ENCODE measurements around the gene TRAF1. TPM values are rescaled to one million over a fixed set of nuclear protein-coding genes. Genes with fewer than 3 reads are reported as not detected.

TRAF1 gene
- total RNA-seq, 1 donor from 2014 or later = 7.1 TPM

DNA sequence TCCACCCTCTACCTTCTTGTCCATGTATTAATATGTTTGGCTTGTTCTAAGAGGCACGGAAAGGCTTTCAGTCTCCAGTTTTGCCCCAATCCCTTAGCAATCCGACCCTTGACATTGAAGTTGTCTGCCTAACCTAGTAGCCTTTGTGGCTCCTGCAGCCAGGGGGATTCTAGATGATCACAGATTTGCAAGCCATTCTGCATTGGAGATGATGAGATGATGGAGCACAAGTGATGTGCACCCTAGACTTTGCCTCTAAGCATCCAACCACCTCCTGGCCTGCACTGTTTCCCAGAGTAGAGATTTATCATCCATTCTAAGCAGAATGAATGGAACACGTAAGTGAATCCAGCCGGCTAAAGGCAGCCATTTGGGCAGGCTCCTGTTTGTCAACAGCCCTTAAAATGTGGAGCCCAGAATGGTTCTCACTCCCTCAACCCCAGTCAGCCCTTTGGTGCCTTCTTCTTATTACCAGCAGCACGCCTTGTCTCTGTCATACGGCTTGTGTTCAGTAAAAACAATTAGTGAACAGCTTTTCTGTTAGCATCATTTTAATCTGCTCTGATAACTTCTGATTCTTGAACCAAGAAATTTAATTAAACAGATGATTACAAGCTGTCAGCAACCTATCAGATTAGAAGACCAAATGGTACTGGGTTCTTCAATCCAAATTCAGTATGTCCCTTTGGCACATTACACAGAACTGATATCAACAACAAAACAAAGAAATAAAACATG is 5.7 kb upstream of the TRAF1 start:
- Mint-ChIP-seq H3K9me3 (ENCODE audit: unreplicated experiment) (no peaks in the 10 kb centered on the region), H3K4me1 (ENCODE audit: unreplicated experiment) (peaks cover 83% of the 10 kb centered on the region)

DNA sequence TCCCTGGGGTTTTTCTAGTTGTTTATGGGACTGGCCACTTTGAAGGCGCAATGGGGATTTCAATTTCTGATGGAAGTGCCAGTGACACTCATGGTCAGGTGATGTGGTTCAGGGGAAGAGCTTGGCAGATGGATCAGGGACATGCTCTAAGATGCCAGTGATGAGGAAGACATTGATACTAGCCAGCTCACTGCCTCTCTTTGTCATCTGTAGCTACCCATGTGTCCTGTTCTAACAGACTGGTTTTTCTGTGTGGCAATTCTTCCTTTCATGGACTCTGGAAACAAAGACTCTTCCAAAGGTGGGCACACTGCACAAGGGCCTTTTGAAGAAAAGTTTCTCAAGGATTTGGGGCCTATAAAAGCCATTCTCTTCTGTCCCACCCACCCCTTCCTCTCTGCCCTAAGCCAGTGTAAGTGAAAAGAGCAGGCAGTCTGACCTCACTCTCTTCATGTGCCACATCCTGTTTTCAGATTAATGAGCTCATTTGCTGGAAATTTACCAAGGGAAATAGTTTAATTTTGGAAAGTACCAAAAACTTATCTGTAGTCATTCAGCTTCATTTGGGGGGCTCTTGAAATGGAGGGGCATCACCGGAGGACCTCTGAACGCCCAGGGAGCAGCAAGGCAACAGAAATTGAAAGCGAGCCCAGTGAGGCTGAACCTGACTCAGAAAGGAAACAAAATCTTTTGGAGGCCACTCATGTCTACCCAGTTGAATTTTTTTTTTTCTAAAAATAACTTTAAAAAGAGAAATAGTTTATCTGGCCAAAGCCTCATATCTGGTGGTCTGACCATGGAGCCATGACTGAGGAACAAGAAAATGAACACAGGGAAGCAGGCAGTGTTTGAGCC is 4.9 kb upstream of the TRAF1 start:
- Mint-ChIP-seq H3K9me3 (ENCODE audit: unreplicated experiment) (no peaks in the 10 kb centered on the region), H3K27me3 (ENCODE audit: unreplicated experiment) (no peaks in the 10 kb centered on the region), H3K36me3 (ENCODE audit: unreplicated experiment) (no peaks in the 10 kb centered on the region), H3K27ac (ENCODE audit: unreplicated experiment) (peak overlapping the region; percentile 98), H3K4me1 (ENCODE audit: unreplicated experiment) (peaks cover 81% of the 10 kb centered on the region), H3K4me3 (ENCODE audit: unreplicated experiment) (no peak overlapping the region)
- TF ChIP-seq, protein P1, sequence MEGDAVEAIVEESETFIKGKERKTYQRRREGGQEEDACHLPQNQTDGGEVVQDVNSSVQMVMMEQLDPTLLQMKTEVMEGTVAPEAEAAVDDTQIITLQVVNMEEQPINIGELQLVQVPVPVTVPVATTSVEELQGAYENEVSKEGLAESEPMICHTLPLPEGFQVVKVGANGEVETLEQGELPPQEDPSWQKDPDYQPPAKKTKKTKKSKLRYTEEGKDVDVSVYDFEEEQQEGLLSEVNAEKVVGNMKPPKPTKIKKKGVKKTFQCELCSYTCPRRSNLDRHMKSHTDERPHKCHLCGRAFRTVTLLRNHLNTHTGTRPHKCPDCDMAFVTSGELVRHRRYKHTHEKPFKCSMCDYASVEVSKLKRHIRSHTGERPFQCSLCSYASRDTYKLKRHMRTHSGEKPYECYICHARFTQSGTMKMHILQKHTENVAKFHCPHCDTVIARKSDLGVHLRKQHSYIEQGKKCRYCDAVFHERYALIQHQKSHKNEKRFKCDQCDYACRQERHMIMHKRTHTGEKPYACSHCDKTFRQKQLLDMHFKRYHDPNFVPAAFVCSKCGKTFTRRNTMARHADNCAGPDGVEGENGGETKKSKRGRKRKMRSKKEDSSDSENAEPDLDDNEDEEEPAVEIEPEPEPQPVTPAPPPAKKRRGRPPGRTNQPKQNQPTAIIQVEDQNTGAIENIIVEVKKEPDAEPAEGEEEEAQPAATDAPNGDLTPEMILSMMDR (IDR thresholded peaks at IDR 0.05) = no peak
- DNase-seq (ENCODE audit: extremely low spot score, unreplicated experiment) = no peak

More for the DNA sequence above, 5.7 kb upstream of the TRAF1 start:
- Mint-ChIP-seq H3K27ac (ENCODE audit: unreplicated experiment) (peak overlapping the region; percentile 98), H3K4me3 (ENCODE audit: unreplicated experiment) (no peak overlapping the region), H3K36me3 (ENCODE audit: unreplicated experiment) (no peaks in the 10 kb centered on the region), H3K27me3 (ENCODE audit: unreplicated experiment) (no peaks in the 10 kb centered on the region)
- TF ChIP-seq, protein P1 (IDR thresholded peaks at IDR 0.05) = no peak
- peak; percentile 4 for DNase-seq (ENCODE audit: extremely low spot score, unreplicated experiment)

- no peak for DNase-seq (ENCODE audit: extremely low spot score, unreplicated experiment)
- no peaks in the 10 kb centered on the region for H3K27me3 Mint-ChIP-seq (ENCODE audit: unreplicated experiment)
- H3K9me3 Mint-ChIP-seq (ENCODE audit: unreplicated experiment) = no peaks in the 10 kb centered on the region
- H3K27ac Mint-ChIP-seq (ENCODE audit: unreplicated experiment) = peak overlapping the region; percentile 65
- peaks cover 80% of the 10 kb centered on the region for H3K4me1 Mint-ChIP-seq (ENCODE audit: unreplicated experiment)
- H3K4me3 Mint-ChIP-seq (ENCODE audit: unreplicated experiment) = peak overlapping the region; percentile 32
- TF ChIP-seq, protein P1 (IDR thresholded peaks at IDR 0.05) = no peak
- H3K36me3 Mint-ChIP-seq (ENCODE audit: unreplicated experiment) = no peaks in the 10 kb centered on the region
These were observed 2.7 kb upstream of the TRAF1 start for GRCh38 chr9:120929229-120929791.

GRCh38 chr9:120928483-120929228 is 2.1 kb upstream of the TRAF1 start:
- Mint-ChIP-seq H3K4me1 (ENCODE audit: unreplicated experiment) (peaks cover 80% of the 10 kb centered on the region), H3K4me3 (ENCODE audit: unreplicated experiment) (no peak overlapping the region), H3K27ac (ENCODE audit: unreplicated experiment) (peak overlapping the region; percentile 99), H3K27me3 (ENCODE audit: unreplicated experiment) (no peaks in the 10 kb centered on the region), H3K36me3 (ENCODE audit: unreplicated experiment) (no peaks in the 10 kb centered on the region), H3K9me3 (ENCODE audit: unreplicated experiment) (no peaks in the 10 kb centered on the region)
- no peak for DNase-seq (ENCODE audit: extremely low spot score, unreplicated experiment)
- TF ChIP-seq, protein P1 (IDR thresholded peaks at IDR 0.05) = peak; percentile 17

Measured in osteocyte (in vitro differentiated cells).